Upper lobe of right lung (tissue), 1 donor: Measurements from ENCODE around the gene CRYBG3. TPM values are rescaled to one million over a fixed set of nuclear protein-coding genes. Genes with fewer than 3 reads are reported as not detected.

Experiments
- ATAC-seq: fragments of 200-7000 bp; cut with Tn5 transposase; one replicate; pipeline ENCODE4 v1.9.1; 2020; ENCODE audit warnings: mild to moderate bottlenecking, moderate library complexity
- DNase-seq: peaks from one replicate; pipeline ENCODE4 v3.0.0-alpha.2; 2020
- H3K27ac ChIP-seq: fragments of 200-600 bp; one replicate; pipeline ENCODE4 v1.8.0; 2022
- H3K27me3 ChIP-seq: fragments of 200-600 bp; one replicate; pipeline ENCODE4 v1.8.0; 2022; ENCODE audit warnings: mild to moderate bottlenecking
- H3K36me3 ChIP-seq: fragments of 200-600 bp; one replicate; pipeline ENCODE4 v1.8.0; 2022
- H3K4me1 ChIP-seq: fragments of 200-600 bp; one replicate; pipeline ENCODE4 v1.8.0; 2022
- H3K4me3 ChIP-seq: fragments of 200-600 bp; one replicate; pipeline ENCODE4 v1.8.0; 2022; ENCODE audit warnings: mild to moderate bottlenecking
- H3K9me3 ChIP-seq: fragments of 200-600 bp; one replicate; pipeline ENCODE4 v1.8.0; 2022
- intact Hi-C: fragments of 100-400 bp; cut with DNase I; formaldehyde crosslinking; loops from one replicate; pipeline ENCODE4 v1.11.0; 2022
- total RNA-seq: library from RNA; stranded (reverse); fragmentation: NEBNext Ultra II Directional; extraction: Animal tissue kit (Norgen Biotek cat#: 25700); gene quantifications from one replicate; pipeline ENCODE4 v1.2.1, GENCODE V29; 2021
- TF ChIP-seq, protein P1 (sequence below): fragments of 200-600 bp; IDR thresholded peaks from one replicate; pipeline ENCODE4 v1.8.0; 2022; ENCODE audit warnings: antibody characterized with exemption
- donor health status: DM: no; HTN: yes; CAD: no; lungs with severe emphysema.

Gene CRYBG3
- total RNA-seq, 1 donor from 2014 or later: 25.5 TPM

DNA sequence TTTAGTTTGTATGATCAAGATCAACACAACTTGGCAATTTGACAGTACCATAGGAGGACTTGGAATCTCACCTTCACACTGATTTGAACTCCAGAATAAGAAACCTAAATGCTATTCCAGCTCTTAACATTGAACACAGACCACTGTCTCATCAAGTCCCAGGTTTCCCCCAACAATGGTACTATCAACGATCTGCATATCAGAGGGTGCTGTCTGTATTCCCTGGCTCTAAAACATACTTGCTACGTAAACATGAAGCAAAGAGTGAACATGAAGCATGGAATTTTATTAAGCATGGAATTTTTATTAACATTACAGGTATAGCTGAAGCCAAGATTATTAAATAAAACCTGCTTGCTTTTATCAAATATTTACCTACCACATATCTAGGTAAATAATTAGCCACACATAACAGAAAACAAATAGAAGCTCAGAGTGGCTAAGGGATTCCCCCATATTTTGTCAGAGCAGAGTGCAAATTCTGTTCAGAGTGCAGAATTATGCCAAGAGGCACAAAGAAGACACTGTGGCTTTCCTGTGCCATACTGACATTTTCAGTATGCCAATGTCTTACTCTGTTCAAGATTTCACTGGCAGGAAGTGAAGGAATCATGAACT is 172.6 kb downstream of the CRYBG3 start:
- no peak overlapping the region for H3K4me3 ChIP-seq
- DNase-seq (no peak), ATAC-seq (no peak)
- H3K4me1 ChIP-seq: no peaks in the 10 kb centered on the region
- H3K36me3 ChIP-seq: no peaks in the 10 kb centered on the region
- no peaks in the 10 kb centered on the region for H3K27me3 ChIP-seq
- TF ChIP-seq, protein P1, sequence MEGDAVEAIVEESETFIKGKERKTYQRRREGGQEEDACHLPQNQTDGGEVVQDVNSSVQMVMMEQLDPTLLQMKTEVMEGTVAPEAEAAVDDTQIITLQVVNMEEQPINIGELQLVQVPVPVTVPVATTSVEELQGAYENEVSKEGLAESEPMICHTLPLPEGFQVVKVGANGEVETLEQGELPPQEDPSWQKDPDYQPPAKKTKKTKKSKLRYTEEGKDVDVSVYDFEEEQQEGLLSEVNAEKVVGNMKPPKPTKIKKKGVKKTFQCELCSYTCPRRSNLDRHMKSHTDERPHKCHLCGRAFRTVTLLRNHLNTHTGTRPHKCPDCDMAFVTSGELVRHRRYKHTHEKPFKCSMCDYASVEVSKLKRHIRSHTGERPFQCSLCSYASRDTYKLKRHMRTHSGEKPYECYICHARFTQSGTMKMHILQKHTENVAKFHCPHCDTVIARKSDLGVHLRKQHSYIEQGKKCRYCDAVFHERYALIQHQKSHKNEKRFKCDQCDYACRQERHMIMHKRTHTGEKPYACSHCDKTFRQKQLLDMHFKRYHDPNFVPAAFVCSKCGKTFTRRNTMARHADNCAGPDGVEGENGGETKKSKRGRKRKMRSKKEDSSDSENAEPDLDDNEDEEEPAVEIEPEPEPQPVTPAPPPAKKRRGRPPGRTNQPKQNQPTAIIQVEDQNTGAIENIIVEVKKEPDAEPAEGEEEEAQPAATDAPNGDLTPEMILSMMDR: no peak
- intact Hi-C loops: no loop called here
- H3K9me3 ChIP-seq: no peaks in the 10 kb centered on the region
- H3K27ac ChIP-seq: no peak overlapping the region

Other genes with a start within 250 kb of the CRYBG3 start
- 10.1 TPM for gene ARL6, start 57.3 kb upstream of the CRYBG3 start, total RNA-seq
- gene RIOX2, start 150.4 kb downstream of the CRYBG3 start, total RNA-seq: 20.5 TPM
- not detected for gene GABRR3, start 213.3 kb downstream of the CRYBG3 start, total RNA-seq